GM08714 (cell line): ENCODE measurements around the gene FNDC5.

Source experiments
- H3K4me3 ChIP-seq: fragments of 200-500 bp; sonication (Bioruptor generic); 2 replicates; pipeline ENCODE4 v1.5.1; 2014; ENCODE audit warnings: mild to moderate bottlenecking, low read length, inconsistent platforms
- ZNF274 ChIP-seq: IDR thresholded peaks from 2 replicates; pipeline ENCODE4 v1.6.1; 2012; ENCODE audit warnings: mild to moderate bottlenecking, low read depth, low read length

FNDC5 gene

GRCh38 chr1:32892368-32893197, 21.9 kb upstream of the FNDC5 start:
- H3K4me3 ChIP-seq: no peak overlapping the region
- TF ChIP-seq ZNF274: no peak

DNA sequence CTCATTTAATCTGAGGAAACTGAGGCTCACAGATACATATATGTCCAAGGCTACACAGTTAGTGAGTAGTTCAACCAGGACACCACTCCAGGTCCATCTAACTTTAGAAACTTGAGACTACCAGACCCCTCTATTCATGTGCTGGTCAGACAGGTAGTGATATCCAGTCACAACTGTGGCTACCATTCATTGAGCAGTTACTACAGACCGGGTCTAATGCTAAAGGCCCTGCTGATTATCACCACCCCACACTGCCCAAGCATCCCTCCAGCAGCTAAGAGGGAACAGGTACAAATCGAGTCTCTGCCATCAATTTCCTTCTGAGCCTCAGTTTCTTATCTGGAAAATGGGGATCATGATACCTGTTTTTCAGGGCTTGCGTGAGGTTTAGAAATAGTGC, 20.9 kb upstream of the FNDC5 start:
- H3K4me3 ChIP-seq: no peak overlapping the region
- no peak for TF ChIP-seq ZNF274

DNA sequence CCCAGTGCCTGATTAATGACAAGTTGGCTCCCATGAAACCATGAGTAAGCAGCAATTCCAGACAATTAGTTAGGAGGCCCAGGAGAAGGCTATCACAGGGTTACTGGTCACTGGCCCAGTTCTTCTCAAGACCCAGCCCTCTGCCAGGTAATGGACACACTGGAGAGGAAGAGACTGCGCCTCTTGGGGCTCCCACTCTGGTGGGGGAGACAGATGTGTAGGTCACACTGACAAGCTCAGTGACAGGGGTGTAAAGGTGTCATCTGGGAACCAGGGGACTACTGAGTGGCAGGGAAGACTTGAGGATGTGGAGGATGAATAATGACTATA, 20.5 kb upstream of the FNDC5 start:
- no peak overlapping the region for H3K4me3 ChIP-seq
- TF ChIP-seq ZNF274: no peak

DNA sequence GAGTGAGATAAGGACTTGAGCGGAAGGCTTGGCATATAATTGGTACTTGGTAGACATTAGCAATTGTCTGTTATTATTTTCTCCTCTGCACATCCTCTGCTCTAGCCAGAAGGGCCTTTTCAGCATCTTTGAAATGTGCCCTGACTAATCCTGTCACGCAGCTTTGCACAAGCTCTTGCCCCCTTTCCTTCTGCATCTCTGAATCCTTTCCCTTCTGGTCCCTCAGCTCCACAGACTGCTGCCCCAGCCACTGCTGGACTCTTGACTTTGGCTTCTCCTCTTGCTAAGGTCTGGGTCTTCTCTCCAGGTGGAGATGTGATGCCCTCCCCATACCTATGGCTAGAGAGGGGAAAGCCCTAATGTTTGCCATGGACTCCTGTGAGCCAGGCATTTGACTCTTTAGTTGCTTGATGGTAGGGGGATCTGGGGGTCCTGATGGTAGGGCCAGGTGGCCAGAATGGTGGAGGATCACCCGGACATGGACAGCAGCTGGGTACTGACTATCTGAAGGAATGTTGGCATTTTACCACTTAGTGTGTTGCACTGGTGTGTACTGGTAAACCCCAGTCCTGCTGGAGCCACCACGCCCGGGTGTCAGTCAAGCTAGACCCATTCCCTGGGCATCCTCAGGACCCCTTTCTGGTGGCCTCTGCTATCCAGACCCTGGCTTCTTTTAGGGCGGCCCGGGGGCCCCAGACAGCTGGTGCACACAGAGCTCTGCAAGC, 20.0 kb upstream of the FNDC5 start:
- no peak overlapping the region for H3K4me3 ChIP-seq
- no peak for TF ChIP-seq ZNF274

- TF ChIP-seq ZNF274: no peak
- no peak overlapping the region for H3K4me3 ChIP-seq
Measured at GRCh38 chr1:32889731-32890278, 19.1 kb upstream of the FNDC5 start.

GRCh38 chr1:32888677-32889420, 18.1 kb upstream of the FNDC5 start:
- no peak for TF ChIP-seq ZNF274
- H3K4me3 ChIP-seq: no peak overlapping the region

GRCh38 chr1:32888134-32888533, 17.4 kb upstream of the FNDC5 start:
- no peak for TF ChIP-seq ZNF274
- H3K4me3 ChIP-seq: no peak overlapping the region

GRCh38 chr1:32887623-32888022, 16.9 kb upstream of the FNDC5 start:
- no peak overlapping the region for H3K4me3 ChIP-seq
- TF ChIP-seq ZNF274: no peak

DNA sequence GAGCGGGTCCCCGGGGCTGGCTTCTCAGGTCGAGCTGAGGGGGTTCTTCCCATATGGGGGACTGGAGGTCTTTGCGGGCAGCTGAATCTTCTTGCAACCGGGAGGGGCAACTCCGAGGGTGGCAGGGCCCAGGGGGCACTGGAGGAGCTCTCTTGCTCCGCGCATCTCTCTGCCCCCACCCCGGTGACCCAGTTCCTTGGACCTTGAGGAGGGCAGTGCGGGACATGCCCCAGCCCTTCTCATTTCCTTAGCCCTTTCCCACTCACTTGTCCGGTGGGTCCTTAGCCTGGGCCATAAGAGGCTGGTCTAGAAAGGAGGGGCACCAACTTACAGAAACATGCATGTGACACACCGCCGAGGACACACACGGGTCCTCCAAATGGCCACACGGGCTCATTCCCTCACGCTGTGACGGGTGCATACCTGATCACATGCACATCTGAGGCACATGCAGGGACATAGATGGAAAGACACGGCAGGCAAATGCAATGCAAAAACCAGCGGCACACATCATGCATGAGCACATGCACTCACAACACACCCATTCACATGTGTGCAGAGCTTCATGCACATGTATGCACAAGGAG, 16.2 kb upstream of the FNDC5 start:
- TF ChIP-seq ZNF274: no peak
- H3K4me3 ChIP-seq: no peak overlapping the region

DNA sequence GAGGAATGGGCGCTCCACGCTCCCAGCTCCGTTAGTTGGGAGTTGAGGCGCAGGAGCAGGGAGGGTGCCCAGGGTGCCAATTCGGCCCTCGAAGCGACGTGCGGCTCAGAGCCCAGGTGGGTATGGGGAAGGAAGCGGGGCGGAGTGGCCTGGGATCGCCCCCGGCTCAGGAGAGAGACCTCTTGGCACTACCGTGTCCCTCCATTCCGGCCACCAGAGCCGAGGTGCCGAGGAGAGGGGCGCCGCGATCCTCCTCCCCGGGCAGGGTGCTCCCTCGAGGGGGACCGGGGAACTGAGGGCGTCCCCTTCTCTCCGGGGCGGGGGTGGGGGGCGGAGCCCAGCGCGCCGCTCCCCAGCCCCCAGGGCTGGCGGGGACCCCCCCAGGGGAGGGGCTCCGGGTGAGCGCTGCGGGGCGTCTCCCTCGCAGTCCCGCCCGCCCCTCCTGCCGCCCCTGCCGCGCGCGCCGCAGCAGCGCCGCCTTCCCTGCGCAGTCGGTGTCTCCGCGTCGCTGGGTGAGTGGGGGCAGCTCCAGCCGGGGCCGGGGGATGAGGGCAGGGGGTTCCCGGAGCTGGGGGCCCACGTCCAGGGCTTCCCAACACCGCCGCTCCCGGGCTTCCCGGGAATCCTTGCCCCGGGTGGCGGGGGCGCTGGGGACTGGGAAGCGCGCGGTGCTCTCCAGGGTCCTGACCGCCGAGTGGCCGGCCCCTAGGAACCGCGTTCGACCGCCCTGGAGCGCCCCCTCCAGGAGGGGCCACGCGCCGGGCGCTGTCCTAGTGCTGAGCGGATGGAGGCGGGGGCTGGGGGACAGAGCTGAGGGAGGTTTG, 15.5 kb upstream of the FNDC5 start, which contains the start of gene HPCA:
Gene HPCA, plus strand, starts transcription at position 488 of the 824 bp plus-strand sequence. CDS start 2,408 bp downstream, outside the sequence.
- no peak within 1 kb of the TSS for H3K4me3 ChIP-seq
- TF ChIP-seq ZNF274: no peak

GRCh38 chr1:32885676-32886003, 14.9 kb upstream of the FNDC5 start:
- no peak overlapping the region for H3K4me3 ChIP-seq
- no peak for TF ChIP-seq ZNF274

- H3K4me3 ChIP-seq: no peak overlapping the region
- no peak for TF ChIP-seq ZNF274
Measured at GRCh38 chr1:32884726-32885125, 14.0 kb upstream of the FNDC5 start.

GRCh38 chr1:32884032-32884372, 13.3 kb upstream of the FNDC5 start:
- TF ChIP-seq ZNF274: no peak
- H3K4me3 ChIP-seq: no peak overlapping the region

DNA sequence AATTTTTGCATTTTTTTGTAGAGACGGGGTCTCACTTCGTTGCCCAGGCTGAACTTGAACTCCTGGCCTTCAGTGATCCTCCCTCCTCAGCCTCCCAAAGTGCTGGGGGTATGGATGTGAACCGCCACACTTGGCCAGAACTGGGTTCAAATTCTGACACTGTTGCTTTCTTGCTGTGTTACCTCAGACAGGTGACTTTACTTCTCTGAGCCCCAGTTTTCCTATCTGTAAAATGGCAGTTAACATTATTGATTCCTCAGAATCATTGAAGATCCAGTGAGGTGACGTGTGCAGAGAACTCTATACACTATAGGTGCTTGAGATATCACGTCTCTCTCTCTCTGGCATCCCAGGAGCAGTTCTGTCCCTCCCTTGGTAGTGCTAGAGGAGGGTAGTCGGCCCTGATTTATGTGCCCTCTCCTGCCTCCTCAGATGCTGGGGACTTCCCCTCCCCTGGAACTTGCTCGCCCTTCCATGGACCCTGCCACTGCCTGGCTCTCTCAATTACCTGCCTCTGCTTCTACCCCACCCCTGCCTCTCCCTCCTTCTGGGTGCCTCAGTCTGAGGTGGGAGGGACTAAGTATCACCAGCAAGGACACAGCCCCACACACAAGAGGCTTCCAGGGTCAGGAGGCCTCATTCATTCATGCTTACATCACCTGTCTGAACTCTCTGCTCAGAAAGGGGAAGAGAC, 12.8 kb upstream of the FNDC5 start:
- no peak overlapping the region for H3K4me3 ChIP-seq
- TF ChIP-seq ZNF274: no peak
